ENCODE data around the gene CDK5RAP3.
"Not testable (repeated sequence)": the region's sequence is repeated elsewhere in the genome, so short reads cannot be mapped to it uniquely, and the experiment has no call there.

CDK5RAP3 gene, protein sequence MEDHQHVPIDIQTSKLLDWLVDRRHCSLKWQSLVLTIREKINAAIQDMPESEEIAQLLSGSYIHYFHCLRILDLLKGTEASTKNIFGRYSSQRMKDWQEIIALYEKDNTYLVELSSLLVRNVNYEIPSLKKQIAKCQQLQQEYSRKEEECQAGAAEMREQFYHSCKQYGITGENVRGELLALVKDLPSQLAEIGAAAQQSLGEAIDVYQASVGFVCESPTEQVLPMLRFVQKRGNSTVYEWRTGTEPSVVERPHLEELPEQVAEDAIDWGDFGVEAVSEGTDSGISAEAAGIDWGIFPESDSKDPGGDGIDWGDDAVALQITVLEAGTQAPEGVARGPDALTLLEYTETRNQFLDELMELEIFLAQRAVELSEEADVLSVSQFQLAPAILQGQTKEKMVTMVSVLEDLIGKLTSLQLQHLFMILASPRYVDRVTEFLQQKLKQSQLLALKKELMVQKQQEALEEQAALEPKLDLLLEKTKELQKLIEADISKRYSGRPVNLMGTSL

DNA sequence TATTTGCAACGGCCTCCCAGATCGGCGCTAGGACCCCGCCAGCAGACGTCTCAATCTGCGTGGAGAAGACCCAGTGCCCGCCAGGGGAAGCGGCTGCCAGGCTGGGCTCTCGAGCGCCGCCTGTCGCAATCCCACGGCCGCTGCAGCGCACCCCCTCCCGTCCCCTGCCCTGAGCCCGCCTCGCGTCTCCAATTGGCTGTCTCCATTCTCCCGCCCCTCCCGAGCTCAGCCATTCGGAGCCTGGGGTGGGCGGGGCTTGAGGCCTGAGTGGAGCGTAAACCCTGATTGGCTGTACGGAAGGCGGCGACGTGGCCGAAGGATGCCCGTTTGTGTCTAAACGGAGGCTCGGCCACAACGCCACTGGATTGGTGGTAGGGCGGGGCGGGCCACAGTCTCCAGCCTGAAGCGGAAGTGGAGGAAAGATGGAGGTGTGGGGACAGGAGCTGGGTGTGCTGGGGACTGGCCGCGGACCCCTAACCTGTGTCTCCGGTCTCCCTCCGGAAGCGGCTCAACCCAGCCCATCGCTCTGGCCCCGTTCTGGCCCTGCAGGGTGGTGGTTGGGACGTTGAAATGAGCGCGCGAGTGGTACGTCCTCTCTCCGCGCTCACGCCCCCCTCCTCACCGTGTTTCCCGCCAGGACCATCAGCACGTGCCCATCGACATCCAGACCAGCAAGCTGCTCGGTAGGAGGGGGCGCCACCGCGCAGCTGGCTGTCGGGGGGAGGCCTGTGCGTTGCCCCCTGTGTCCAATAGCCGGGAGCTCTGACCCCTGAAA lies at the start of gene CDK5RAP3:
TSS of gene CDK5RAP3 (plus strand) at position 389 of the 775 bp plus-strand sequence. CDS start at position 423, 34 bp downstream.
- peak; percentile 99 for DNase-seq (ENCODE audit: low spot score)

DNA sequence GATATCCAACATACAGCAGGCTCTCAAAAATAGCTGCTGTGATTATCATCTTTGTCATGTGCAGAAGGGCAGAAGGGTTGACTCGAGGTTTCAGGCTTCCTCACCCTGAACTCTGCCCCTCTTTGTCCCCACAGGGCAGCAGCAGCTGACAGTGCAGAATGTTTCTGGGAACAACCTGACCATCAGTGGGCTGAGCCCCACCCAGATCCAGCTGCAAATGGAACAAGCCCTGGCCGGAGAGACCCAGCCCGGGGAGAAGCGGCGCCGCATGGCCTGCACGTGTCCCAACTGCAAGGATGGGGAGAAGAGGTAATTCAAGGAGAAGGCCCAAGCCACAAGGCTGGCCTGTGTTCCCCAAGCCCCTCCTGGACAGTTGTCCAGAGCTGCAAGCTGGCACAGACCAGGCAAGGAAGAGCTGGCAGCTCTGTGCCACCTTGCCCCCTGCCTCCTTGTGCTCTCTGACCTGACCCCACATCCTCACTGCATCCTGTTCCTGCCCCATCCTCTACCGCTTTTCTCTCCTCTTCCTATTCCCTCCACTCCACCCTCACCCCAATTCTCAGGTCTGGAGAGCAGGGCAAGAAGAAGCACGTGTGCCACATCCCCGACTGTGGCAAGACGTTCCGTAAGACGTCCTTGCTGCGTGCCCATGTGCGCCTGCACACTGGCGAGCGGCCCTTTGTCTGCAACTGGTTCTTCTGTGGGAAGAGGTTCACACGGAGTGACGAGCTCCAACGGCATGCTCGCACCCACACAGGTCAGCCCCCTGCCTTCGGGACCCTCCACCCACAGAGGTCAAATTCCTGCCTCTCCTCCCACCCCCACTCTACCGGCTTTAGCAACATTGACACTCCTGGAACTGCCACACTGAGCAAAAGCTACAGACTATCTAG lies 45.9 kb upstream of the CDK5RAP3 start:
- DNase-seq (ENCODE audit: low spot score): no peak

DNA sequence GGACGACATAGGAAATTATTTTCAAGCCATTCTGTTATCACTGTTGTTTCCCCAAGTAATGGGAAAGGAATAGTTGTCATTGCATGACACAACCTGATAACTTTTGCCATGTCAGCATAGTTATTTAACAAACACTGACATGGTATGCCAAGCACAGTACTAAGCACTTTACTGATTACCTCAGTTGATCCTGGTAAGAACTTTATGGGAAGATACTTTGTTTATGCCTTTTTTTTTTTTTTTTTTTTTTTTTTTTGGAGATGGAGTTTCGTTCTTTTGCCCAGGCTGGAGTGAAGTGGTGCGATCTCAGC lies 45.3 kb upstream of the CDK5RAP3 start:
- DNase-seq (ENCODE audit: low spot score): no peak

DNA sequence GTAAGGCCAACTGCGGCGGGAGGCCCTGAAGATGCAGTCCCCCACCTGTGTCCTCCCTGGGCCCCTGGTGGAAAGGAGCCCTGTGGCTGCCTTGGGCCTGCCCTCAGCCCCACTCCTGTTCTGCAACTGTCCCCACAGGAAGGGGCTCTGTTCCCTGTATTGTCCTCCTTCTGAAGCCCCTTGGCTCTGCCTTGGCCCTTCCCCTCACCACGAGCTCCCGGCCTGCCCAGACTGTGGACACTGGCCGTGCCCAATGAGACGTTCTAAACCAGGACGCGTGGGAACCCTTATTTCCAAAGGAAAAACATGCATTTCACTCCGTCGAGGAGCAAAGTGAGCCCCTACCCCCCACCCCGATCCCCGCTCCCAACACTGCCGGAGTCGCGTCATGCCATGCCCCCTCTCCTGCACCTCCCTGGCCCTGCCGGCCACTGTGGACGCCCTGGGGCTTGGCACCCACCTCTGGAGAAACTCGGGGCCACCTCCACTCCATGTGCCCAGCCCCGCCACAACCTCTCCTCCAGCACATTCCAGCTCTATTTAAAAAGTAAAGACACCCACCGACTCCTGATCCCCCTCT lies 43.0 kb upstream of the CDK5RAP3 start:
- no peak for DNase-seq (ENCODE audit: low spot score)

DNA sequence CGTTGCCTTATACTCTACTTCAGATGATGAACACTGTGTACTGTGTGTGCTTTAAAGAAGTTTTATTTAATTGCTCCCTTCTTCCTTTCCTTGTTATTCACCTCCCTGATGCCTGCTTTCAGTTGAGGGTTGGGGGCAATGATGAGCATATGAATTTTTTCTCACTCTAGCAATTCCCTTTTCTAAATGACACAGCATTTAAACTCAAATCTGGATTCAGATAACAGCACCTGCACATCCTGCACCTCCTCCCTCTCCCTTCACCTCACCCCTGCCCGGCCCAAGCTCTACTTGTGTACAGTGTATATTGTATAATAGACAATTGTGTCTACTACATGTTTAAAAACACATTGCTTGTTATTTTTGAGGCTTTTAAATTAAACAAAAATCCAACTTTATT lies 42.5 kb upstream of the CDK5RAP3 start:
- no peak for DNase-seq (ENCODE audit: low spot score)

DNA sequence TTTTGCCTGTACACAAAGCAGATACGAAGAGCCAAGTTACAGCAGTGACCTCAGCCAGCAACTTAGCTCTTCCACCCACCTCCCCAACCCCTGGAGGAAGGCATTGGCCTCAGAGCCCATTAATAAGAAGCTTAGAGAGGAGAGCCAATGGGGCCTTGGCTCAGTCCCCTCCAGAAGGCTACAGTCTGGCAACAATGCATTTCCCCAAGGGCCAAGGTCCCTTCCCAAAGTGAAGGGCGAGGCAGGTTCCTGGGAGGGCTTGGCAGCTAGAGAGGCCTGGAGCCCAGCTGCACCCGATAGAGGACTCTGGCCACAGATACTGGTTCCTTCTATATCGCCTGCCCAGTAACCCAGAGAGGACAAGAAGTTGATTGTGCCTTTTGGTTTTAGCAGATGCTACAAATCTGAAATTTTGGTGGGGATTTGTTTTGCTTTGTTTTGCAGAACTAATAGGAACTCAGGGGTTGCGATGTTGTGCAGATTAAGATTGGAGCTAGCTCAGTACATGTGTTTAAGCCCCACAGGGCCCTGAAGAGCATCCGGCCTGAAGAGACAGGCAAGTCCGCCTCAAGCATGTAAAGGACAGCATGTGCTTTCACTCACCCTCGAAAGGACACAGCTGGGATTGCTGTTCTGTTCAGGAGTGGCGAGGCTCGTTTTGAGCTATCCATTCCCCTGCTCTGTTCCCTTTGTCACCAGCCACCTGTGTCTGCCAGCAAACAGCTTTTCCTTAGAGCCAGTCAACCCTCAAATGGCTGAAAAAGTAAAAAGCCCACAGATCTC lies 41.5 kb upstream of the CDK5RAP3 start:
- DNase-seq (ENCODE audit: low spot score): no peak

DNA sequence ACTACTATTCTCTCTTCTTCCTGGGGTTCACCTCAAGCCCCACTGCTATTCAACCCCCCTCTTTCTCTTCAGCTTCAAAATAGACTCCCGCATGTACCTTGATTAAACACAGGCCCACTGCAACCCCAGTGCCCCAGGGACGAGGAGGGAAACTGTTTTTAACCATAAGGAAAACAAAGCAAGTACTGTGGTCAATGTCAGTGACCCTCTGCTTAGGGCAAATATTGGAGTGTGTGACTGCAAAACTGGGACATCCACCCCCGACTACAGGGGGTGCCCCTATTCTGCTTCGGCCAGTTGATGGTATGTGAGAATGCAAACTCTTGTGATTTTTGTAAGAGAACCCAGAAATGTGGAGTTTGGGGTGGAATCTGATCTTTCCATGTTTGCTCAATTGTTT lies 39.1 kb upstream of the CDK5RAP3 start:
- no peak for DNase-seq (ENCODE audit: low spot score)

DNA sequence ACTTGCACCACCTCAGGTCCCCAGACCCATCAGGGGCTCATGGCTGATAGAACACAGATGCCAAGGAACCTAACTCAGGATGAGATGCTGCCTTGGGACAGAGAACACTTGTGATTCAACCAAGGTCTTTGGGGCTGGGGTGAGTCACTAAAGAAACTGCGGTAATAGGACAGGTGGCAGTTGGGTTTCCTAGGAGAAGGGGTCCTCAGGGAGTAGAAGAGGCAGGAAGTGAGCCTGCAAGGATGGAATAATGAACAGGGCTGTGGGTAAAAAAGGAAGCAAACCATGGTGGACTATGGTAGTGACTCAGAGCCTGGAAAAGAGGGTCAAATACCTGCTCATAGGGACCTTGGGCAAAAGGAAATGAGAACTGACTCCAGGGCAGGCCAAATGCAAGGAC lies 36.1 kb upstream of the CDK5RAP3 start:
- DNase-seq (ENCODE audit: low spot score): no peak

DNA sequence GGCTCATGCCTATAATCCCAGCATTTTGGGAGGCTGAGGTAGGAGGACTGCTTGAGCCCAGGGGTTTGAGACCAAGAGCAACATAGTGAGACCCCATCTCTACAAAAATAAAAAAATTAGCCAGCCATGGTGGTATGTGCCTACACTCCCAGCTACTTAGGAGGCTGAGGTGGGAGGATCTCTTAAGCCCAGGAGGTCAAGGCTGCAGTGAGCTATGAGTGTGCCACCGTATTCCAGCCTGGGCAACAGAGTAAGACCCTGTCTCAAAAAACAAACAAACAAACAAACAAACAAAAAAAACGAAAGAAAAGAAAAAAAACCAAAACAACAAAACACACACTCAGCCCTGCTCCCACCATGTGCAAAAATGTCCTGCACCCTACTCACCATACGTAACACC lies 35.4 kb upstream of the CDK5RAP3 start:
- DNase-seq (ENCODE audit: low spot score): not testable (repeated sequence)

DNA sequence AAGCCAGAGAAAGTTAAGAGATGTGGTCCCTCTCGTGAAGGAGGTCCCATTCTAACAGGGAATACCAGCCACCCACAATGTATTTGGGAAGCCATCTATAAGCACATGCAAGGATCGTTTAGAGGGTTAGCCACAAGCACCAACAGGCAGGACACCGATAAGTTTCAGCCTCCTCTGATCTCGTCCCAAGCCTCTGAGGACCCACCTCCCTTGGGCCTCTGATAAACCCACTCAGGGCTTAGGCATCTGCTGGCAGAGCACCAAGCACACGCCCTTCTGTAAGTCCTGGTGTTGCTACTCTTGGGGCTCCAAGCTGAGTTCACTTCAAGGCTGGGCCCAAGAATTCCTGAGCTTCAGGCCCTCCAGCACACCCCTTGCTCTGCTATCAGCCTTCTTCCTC lies 35.0 kb upstream of the CDK5RAP3 start:
- no peak for DNase-seq (ENCODE audit: low spot score)

DNA sequence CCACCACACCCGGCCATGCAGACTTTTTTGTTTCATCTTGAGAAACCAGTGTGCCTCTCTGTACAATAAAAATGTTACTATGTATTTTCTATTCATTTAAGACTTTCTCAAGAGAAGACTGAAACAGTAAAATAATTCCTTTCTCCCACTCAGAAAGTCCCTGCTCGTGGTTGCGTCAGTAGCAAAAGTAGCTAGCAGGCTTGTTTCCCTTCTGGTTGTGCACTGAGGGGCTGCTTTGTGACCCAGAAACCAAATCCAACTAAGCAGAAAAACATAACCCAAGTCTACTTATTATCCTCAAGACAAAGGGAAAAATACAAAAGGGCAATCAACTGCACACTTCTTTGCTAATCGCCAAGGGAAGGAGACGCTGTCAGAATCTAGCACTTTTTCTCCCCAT lies 33.0 kb upstream of the CDK5RAP3 start:
- DNase-seq (ENCODE audit: low spot score): no peak

DNA sequence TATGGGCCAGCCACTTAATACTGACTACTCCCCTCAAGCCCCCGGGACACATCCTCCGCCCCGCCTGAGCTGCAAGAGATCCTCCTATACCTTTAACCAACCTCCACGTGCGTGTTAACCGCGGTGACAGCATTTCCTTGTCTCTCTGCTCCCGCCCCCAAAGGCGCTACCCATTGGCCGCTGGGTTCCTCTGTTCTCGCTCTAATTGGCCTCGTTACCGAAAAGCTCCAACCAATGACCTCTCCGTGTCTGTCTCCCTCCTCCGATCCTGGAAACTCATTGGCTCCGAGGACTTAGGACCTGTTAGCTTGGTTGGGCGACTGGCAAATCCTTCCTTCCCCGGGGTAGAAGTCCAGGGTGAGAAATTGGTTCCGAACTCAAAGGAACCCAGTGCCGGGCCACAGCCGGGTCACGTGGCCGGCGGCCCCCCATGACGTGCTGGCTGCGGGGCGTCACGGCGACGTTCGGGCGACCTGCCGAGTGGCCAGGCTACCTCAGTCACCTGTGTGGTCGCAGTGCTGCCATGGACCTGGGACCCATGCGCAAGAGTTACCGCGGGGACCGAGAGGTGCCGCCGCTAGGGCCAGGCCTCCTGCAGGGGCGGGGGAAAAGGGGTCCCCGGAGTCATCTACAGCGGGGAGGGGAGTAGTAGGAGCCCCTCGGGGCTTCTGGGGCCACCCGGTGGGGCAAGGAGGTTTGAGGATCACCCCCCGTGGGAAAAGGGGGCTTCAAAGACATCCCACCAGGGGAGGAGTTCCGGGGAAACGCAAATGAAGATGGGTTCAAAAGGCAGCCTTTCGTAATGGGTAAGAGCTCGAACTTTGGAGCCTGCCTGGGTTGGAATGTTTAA lies 29.4 kb upstream of the CDK5RAP3 start, which contains the start of gene PNPO:
TSS of gene PNPO (plus strand) at position 326 of the 850 bp plus-strand sequence. CDS start at position 431, 105 bp downstream.
- peak; percentile 99 for DNase-seq (ENCODE audit: low spot score)

DNA sequence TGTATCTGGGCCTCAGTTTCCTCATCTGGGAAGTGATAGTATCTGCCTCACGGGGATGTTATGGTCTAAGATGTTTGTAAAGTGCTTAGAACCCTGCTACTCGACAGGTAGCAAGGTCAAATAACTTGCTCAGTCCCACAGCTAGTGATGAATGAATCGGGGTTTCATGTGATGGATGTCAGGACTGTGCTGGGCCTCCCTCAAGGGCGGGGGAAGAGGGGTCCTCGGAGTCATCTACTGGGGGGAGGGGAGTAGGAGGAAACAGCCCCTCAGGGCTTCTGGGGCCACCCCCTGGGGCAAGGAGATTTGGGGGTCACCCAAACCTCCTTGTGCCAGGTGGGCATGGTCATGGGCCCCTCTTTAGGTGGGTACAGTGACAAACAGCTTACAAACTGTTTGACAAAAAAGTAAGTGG lies 28.8 kb upstream of the CDK5RAP3 start:
- DNase-seq (ENCODE audit: low spot score): peak; percentile 43

DNA sequence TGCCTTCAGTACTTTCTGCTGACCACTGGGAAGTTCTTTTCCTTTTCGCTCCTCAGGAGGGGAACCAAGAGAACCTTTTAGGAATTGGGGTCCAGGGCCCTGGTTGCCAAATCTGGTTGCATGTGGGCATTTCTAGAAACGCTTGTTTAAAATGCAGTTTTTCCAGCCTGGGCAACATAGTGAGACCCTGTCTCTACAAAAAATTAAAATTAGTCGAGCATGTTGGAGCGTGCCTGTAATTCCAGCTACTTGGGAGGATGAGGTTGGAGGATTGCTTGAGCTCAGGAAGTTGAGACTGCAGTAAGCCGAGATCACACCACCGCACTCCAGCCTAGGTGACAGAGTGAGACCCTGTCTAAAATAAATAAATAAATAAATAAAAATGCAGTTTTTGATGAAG lies 28.3 kb upstream of the CDK5RAP3 start:
- DNase-seq (ENCODE audit: low spot score): no peak

DNA sequence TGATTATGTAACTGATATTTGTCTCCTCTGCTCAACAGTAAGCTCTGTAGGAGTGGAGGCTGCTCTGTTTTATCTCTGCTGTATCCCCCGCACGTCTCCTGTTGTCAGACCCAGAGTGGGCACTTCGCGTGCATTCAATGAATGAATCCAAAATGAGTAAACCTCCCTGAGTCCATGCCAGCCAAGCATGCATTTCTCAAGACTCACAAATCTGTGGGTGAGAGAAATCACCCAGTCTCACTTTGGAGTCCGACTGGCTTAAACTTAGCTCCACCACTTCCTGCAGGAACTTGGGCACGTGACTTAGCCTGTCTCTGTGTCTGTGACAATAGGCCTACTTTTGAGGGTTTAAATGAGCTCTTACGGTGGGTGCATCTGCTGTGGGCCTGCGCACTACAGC lies 25.8 kb upstream of the CDK5RAP3 start:
- DNase-seq (ENCODE audit: low spot score): no peak

DNA sequence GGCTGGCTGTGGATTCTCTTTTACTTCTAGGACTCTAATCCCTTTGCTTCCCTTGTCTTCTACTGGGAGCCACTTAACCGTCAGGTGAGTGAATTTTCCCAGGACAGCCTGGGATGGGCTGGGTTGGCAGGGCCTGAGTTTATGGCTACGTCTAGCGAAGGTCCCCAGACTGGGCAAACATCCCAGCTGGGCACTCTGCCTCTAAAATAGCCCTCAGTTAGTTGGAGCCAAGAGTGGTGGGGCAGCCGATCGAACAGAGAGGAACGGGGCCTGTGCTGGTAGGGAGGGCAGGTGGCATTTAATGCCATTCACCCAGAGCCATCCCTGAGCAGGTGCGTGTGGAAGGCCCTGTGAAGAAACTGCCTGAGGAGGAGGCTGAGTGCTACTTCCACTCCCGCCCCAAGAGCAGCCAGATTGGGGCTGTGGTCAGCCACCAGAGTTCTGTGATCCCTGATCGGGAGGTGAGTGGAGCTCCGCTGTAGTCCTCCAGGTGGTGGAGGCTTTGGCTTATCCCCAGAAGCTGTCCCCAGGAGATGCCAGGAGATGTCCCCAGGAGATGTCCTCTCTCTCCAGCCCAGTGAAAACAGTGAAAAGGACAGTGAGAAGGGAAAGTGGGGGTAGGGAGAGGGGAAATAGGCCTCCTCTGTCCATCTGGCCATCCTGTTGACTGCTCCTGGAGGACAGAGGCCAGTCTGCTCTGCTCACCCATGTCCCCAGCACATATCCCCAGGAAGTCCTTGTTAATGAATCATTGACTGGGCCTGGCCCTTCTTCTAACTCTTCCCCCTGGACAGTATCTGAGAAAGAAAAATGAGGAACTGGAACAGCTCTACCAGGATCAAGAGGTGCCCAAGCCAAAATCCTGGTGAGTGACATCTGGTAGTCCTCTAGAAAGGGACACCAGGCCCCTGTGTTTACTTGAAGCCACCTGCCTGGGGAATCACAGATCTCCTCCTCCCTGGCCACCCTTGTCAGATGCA lies 25.1 kb upstream of the CDK5RAP3 start:
- DNase-seq (ENCODE audit: low spot score): no peak

DNA sequence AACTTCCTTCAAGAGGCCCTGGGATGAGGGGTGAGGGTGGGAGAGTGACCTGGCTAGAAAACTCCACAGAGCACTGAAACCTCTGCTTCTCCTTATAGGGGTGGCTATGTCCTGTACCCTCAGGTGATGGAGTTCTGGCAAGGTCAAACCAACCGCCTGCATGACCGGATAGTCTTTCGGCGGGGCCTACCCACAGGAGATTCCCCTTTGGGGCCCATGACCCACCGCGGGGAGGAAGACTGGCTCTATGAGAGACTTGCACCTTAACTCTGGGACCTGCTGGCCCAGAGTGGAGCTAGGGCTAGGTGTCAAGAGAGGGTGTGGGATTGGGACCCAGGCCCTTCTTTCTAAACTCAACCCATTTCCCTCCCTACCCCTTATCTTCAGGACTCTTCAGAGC lies 24.4 kb upstream of the CDK5RAP3 start:
- DNase-seq (ENCODE audit: low spot score): no peak

DNA sequence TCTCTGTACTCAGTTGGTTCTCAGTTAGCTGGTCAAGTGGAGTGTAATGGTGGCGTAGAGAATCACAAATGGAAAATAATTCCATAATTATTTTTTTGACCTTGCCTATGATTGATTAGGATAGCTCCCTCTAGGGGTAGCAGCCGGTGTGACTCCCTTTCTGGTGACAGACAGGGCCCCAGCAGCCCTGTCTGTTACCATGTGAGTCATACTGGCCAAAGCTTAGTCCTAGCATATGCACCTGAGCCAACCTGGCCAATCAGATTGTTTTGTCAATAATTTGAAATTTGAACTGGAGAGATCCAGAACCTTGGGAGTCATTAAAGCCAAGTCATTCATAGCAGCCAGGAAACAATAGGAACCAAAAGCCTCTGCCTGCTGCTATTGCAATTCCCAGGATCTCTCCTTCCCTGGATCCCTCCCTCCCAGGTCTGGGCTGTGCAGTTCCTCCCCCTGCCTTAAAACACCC lies 23.9 kb upstream of the CDK5RAP3 start:
- peak; percentile 84 for DNase-seq (ENCODE audit: low spot score)
